AG09319 (cell line): ENCODE data around the gene WNK2.

Experiments
- DNase-seq: peaks from one replicate; pipeline ENCODE4 v3.0.0-alpha.2; 2010; ENCODE audit warnings: low read depth; ENCODE audit errors: extremely low read depth
- TF ChIP-seq, protein P1 (sequence below): IDR thresholded peaks from 2 replicates; pipeline ENCODE4 v1.5.1; 2011; ENCODE audit warnings: low read depth, mild to moderate bottlenecking, inconsistent platforms, low read length, moderate library complexity

Gene WNK2

DNA sequence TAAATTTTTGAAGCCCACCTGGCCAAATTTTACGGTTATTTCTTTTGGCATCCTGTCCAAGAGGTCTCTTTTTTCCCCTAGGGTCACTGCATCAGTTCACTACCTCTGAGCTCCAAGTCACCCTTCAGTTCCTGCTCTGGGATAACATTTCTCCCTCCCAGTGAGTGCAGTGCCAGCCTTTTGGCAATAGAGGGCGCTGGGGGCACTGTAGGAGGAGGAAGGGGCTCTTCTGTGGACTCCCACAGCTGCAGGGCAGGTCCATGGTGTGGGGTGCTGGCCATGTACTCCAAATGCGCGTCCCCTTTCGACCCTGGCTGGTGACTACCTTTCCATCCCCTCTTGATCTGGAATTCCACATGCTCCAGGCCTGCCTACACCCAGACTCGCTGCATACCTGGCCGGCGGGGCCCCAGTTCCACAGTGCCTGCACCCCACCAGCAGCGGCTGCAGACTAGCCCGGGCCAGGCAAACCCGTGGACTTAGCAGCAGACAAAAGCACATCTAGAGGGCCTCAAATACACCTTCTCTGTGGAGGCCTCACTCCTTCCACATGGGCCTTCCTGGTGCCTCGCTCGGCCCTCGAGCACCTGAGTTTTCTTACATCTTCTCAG is 29.5 kb upstream of the WNK2 start:
- TF ChIP-seq, protein P1, sequence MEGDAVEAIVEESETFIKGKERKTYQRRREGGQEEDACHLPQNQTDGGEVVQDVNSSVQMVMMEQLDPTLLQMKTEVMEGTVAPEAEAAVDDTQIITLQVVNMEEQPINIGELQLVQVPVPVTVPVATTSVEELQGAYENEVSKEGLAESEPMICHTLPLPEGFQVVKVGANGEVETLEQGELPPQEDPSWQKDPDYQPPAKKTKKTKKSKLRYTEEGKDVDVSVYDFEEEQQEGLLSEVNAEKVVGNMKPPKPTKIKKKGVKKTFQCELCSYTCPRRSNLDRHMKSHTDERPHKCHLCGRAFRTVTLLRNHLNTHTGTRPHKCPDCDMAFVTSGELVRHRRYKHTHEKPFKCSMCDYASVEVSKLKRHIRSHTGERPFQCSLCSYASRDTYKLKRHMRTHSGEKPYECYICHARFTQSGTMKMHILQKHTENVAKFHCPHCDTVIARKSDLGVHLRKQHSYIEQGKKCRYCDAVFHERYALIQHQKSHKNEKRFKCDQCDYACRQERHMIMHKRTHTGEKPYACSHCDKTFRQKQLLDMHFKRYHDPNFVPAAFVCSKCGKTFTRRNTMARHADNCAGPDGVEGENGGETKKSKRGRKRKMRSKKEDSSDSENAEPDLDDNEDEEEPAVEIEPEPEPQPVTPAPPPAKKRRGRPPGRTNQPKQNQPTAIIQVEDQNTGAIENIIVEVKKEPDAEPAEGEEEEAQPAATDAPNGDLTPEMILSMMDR = peak; percentile 47
- no peak for DNase-seq

DNA sequence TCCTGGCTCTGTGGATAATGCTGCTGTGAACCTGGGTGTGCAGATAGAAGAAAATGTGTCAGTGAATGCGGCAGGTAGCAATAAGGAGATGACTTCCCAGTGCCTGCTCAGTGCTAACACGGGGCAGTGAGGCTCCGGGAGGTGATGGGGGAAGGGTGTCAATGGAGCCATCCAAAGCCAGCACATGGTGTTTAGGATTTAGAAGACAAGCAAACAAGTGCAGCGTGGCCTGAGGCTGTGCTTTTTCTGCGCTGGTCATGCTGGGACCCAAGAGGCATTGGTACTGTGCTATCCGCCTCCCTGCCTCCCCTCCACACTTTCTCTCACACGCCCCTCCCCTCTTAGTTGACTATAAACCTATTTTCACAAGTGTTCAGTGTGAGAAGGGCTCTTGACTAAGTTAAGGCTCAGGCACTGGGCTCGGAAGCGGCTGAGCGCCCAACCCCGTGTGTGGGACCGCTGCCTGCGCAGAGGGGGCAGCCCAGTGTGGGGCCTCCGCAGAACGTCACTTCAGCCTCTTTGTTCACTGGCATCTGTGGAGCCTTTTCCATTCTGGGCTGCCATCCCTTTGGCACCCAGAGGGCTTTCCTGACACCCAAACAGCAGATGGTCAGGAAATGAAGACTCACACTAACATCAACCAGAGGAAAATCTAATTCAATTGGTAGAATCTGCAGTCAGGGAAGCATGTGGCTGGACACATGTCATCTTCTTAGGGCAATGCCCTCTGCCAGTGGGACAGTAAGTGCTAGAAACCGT is 28.0 kb upstream of the WNK2 start:
- DNase-seq = no peak
- TF ChIP-seq, protein P1 = no peak

DNA sequence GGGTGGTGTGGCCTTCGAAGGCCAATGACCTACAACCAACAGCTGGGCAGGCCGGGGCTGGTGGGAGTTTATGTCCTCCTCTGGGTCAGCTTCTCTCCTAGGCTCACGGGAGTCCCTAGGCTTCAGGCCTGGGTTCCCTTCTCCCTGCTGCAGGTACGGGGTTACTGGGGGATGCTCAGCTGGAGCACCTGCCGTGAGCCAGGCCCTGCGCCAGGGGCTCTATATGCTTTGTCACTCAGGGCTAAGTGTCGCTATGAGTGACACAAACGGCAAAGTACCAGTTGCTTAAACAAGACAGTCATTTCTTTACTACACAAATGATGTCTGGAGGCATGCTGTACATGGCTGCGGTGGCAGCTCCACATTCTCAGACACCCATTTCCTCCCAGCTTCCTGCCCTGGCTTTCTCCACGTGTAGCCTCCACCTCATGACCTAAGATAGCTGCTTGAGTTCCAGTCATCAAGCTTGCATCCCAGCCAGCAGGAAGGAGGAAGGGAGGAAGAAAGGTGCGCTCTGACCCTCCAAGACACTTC is 27.4 kb upstream of the WNK2 start:
- DNase-seq = no peak
- TF ChIP-seq, protein P1 = no peak

DNA sequence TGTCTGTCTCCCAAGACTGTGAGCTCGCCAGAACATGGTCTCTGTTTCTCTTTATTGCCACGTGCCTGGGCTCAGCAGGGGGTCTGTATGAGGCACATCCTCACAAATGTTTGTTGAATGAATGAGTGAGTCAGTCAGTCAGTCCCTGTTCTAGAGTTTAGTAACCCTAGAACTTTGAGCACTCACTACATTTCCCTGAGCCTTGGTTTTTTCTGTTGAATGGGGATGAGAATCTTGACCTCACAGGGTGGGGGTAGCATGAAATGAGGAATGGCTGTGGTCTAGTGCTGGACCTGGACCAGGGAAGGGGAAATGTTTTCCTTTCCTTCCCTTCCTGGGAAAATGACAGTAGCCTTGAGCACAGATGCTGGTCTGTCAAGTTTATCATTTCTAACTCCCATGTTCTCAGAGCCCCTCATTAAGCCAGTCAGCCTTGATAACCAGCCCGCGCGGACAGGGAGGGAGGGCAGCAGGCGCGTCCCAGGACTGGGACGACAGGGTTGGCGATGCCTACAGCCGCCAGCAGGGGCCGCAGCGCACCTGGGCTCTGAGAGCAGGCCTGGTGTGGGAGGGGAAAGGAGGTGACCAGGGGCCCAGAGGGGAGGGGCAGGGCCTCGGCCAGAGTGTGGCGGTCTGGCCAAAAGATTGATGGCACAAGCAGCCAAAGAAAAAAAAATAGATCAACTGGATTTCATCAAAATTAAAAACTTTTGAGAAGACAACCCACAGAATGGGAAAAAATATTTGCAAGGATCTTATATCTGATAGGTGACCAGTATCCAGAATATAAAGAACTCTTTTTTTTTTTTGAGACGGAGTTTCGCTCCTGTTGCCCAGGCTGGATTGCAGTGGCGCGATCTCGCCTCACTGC is 24.1 kb upstream of the WNK2 start:
- no peak for DNase-seq
- TF ChIP-seq, protein P1 = peak; percentile 96

DNA sequence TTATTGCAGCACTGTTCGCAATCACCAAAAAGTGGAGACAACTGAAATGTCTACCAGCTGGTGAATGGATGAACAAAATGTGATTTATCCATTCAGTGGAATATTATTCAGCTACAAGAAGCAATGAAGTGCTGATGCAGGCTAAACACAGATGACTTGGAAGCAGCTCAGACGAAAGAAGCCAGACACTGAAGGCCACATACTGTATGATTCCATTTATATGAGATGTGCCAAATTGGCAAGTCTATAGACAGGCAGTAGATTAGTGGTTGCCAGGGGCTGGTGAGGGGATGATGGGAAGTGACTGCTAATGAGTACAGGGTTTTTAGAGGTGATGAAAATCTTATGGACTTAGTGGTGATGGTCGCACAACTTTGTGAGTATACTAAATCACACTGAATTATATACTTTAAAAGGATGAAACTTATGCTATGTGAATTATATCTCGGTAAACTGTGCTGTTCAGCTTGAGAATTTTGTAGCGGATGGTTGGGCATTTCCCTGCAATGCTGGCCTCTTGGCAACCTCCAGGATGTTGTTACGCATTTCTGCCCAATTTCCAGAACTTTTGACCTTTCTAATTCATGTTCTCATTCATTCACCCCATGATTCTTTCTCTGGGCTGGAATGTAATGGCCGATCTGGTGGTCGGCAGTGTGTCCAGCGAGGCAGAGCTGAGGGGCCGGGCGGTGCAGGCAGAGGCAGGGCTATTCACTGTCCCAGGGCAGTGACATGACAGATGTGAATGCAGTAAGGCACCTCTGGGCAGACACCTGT is 22.0 kb upstream of the WNK2 start:
- DNase-seq = no peak
- TF ChIP-seq, protein P1 = no peak

GRCh38 chr9:93164085-93164484 is 19.9 kb upstream of the WNK2 start:
- TF ChIP-seq, protein P1 = no peak
- DNase-seq = no peak
